ENCODE data around the gene TBC1D9B.

- no peak for TF ChIP-seq CTCF (conservative IDR thresholded peaks at IDR 0.05 in 1 of 2, IDR thresholded peaks at IDR 0.05 in 1 of 2; ENCODE audit: extremely low read depth in 1 of 2, insufficient read depth in 1 of 2, low read depth in 1 of 2, low read length in 2 of 2)
- no peak for TF ChIP-seq EZH2 (IDR thresholded peaks at IDR 0.05; ENCODE audit: borderline replicate concordance, low read length)
Measured at GRCh38 chr5:179872828-179873575, 34.7 kb downstream of the TBC1D9B start.
